GM21526 (cell line): ENCODE data around the gene EFCAB6.

ENCODE experiments used
- ATAC-seq: cut with Tn5 transposase; IDR thresholded peaks from one replicate; pipeline ENCODE4 v1.9.1; 2021; ENCODE audit warnings: moderate library complexity; ENCODE audit not compliant: unreplicated experiment, low FRiP score

EFCAB6 gene

GRCh38 chr22:43618517-43618916 lies 193.6 kb downstream of the EFCAB6 start:
- ATAC-seq = no peak

- ATAC-seq = no peak
Measured at GRCh38 chr22:43616645-43617044, 195.5 kb downstream of the EFCAB6 start.

DNA sequence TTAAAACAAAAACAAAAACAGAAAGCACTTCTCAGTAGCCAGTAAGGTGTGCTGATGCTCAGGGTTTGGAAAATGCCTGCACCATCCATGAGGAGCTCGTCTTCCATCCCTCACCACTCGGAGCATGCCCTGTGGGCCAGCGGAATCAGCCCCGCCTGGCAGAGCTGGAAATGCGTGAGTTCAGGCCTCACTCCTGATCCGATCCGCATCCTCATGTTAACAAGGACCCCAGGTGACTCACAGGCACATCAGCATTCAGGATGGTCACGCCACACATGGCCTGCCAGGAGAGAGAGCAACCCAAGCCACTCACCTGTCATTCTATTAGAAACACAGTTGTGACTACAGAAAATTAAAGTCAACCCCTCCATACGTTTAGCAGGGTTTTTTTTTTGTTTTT lies 211.8 kb downstream of the EFCAB6 start:
- ATAC-seq = no peak

DNA sequence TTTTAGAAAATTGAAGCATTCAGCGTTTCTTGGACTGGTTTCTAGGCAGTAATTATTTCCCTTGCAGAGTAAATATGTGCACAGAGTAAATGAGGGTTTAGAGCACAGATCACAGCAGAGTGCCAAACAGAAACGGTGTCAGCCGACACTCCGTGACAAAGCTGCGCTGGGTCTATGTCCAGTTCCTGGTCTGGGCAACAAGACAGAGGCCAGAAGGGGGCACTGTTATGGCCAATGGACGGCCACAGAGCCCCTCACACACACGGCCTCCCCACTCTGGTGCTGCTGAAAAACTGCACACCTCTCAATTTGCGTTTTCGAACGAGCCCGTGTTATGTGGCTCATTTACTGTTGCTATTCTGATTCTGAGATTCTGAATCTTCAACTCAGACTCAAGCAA lies 219.6 kb downstream of the EFCAB6 start:
- no peak for ATAC-seq

DNA sequence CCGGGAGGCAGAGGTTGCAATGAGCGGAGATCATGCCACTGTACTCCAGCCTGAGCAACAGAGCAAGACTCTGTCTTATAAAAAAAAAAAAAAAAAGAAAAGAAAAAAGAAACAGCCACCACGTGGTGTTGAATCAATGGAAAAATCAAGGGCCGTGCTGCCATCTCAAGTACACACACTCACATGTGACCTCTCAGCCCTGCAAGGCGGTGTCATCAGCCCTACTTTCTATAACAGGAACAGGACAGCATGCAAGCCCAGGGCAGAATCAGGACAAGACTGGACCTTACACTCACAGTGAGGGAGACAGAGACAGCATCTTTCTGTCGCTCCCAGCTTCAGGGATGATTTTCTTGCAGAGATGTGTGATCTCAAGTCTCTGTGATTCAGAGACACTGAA lies 220.7 kb downstream of the EFCAB6 start:
- ATAC-seq = no peak

DNA sequence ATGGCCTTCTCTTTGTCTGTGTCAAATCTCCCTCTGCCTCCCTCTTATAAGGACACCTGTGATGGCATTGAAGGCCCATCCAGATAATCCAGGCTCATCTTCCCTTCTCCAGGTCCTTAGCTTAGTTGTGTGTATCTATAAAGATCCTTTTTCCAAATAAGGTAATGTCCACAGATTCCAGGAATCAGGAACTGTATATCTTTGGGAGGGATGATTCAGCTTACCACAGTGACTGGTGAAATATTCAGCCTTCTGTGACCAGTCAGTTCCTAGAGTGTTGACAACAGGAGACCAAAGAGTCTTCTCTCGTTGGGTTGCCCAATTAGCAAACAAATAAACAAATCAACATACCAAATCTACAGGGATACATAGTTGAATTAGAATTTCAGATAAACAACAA lies 224.5 kb downstream of the EFCAB6 start:
- no peak for ATAC-seq

DNA sequence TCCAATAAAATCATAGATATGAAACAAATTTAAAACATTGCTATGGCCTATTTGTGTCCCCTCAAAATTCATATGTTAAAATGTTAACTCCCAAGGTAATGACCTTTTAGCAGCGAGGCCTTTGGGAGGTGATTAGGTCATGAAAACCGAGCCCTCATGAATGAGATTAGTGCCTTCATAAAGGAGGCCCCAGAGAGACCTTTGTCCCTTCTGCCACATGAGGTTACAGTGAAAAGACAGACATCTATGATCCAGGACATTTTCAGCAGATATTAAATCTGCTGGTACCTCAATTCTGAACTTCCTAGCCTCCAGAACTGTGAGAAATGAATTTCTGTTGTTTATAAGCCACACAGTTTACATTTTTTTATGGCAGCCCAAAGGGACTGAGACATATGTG lies 228.6 kb downstream of the EFCAB6 start:
- ATAC-seq = no peak

DNA sequence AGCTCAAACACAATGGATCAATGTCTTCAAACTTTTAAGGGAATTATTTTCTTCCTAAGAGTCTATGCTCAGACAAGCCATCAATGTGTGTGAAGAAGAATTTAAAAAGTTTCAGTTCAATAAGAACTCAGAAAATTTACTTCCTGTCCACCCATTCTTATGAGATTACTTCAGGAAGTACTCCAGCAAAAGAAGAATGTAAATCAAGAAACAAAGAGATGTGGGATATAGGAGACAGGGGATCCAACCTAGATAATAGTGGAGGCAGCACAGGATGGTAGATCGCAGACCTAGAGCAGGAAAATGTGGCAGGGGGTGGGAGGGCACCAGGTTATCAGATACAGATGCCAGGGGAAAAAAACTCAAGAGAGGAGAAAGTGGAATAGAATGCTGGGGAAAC lies 229.7 kb downstream of the EFCAB6 start:
- no peak for ATAC-seq

DNA sequence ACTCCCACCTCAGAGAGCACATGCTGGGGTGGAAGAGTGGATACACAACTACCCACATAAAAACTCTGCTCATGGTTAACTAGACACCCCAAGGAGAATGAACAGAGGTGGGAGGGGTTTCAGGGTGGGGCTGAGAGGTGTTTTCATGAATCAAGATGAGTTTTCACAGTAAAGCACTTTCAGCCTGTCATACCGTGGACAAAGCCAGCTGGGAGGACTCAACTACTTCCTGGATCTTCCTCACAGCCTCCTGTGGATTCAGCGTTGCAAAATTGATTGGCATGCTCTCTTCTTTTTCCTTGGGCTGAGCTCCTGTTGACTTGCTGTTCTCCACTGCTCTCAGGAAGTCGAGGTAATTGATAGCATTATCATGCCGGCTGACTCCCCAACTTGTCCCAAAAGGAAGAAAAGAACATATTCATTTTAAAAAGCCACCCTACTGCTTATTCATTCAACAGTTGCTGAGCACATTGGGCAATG lies 231.8 kb downstream of the EFCAB6 start:
- no peak for ATAC-seq

DNA sequence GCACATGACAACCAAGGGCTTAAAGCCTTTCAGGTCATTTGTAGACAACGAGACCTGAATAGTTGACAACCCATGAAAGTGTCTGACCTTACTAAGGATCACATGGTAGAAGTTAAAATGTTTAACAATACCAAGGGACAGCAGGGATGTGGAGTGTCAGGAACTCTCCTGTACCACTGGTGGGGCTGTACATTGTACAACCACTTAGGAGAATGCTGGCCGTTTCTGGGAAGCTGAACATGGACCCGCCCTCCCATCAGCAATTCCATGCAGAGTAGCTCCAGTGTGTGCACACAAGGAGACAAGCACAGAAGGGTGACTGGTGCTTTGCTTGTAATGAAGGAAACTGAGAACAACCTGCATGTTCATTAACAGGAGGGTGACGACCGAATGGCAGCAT lies 237.4 kb downstream of the EFCAB6 start:
- ATAC-seq = no peak

DNA sequence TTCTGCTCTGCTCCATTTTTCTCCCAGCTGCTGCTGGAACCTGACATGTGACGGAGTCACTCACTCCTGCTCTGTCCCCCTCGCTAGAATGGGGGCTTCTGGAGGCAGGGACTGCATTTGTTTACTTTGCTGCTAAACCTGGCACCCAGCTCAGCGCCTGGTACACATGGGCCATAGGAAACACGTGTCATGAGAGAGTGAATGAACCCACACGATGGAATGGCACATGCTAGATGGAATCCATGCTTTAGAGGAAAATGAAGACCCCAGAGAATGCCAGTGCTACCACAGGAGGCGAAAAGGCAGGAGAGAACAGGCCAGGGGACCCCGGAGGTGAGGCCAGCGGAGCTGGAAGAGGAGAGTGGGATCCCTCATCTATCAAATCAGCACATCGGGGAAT lies 239.4 kb downstream of the EFCAB6 start:
- no peak for ATAC-seq

GRCh38 chr22:43571181-43571580 lies 240.9 kb downstream of the EFCAB6 start:
- ATAC-seq = no peak

DNA sequence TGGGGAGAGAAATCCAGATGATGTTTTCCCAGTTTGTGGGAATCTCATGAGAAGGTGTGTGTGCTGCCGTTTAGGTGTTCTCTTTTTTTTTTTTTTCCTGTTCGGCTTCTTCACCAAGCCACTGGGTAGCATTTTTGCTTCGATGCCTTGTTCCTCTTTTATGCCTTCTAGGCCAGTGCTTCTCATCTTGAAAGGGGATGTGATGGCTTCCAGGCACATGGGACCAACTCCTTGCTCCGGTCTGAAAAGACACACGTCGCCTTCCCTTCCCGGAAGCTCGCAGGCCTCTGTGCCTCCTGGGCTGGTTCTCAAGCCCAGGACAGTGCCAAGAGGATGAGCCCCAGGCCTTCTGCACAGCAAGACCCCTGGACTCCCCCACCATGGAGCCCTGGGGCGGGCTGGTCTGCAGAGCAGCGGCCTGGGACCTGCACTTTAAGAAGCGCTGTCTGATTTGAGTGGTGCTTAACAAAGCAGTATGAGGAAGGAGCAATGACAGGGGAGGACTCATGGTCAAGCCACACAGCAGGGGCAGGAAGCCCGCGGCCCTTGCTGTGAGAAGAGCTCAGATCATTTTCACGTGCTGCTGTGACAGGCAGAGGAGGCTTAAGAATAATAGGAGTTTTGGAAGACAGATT lies 241.5 kb downstream of the EFCAB6 start:
- ATAC-seq = no peak

GRCh38 chr22:43569111-43569510 lies 243.0 kb downstream of the EFCAB6 start:
- no peak for ATAC-seq

GRCh38 chr22:43567691-43568324 lies 244.3 kb downstream of the EFCAB6 start:
- ATAC-seq = no peak

GRCh38 chr22:43566561-43567332 lies 245.4 kb downstream of the EFCAB6 start:
- no peak for ATAC-seq

- no peak for ATAC-seq
Measured at GRCh38 chr22:43566021-43566420, 246.1 kb downstream of the EFCAB6 start.

DNA sequence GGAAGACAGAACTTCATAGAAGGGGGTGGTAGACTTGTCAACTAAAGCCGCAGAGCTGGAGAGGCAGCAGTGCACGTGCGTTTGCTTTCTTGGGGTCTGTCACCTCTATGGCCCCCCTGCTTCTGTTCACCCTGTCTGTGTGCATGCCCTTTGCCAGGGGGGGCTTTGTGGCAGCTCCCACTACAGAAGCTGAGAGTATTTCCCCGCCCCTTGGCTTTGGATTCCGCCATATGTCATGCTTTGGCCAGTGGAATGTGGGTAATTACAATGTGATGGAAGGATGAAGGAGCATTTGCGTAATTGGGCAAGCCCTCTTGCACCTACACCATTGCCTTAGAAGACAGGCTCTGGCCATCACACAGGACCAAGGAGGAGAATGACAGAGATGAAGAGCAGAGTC lies 247.2 kb downstream of the EFCAB6 start:
- ATAC-seq = no peak

GRCh38 chr22:43563571-43563970 lies 248.5 kb downstream of the EFCAB6 start:
- ATAC-seq = no peak

DNA sequence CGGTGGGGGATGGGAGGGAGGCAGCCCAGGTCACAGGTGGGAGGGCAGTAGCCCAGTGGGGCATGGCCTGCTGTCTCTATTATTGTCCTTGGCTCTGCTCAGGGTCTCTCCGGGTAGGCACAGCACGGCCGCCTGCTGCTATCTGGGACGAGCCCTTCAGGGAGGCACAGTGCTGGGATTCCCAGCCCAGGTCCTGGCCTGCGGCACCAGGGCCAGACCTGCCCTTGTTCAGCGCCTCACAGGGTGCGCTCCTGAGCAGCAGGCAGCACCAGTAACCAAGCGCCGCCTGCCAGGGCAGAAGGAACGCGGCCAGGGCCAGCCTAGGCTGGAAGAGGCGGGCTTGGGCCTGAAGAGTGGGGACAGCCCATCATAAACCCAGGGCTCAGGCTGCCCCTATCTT lies 249.3 kb downstream of the EFCAB6 start:
- no peak for ATAC-seq

DNA sequence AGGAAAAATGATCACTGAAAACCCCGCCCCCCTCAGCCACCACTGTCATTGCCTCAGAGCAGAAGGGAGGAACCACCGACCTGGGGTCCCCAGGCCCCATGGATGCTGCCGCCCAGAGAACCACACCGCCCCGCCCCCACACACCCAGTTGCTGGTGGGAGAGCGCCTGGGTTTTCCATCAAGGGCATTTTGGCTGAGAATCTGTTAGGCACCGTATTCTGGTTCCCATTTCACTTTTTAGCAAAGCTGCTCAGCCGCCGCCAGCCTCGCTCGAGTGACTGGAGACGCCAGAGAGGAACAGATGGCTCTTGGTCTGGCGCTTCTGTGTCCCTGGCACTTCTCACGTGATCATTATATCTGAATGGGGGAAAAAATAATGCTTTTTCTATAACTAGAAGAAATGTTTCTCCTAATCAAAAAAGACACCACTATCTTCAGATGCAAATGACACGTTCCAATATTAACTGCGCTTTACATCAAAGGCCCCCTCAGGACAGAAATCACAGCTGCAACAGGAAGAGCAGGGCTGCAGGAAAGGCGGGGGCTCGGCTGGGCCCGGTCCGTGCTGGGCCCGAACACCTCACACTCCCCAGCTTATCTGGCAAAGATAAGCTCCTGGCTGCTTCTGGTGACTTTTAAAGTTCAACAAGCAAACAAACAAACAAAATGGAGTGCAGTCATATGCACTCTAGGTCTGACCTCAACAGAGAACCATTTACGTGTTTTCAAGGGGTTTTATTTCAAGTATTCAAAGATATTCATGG lies 250.5 kb downstream of the EFCAB6 start:
- no peak for ATAC-seq
